ENCODE measurements around the gene PKIB.

The PKIB gene

GRCh38 chr6:122730334-122730733 is 120.1 kb downstream of the PKIB start:
- no peak for TF ChIP-seq CTCF (IDR thresholded peaks at IDR 0.05; ENCODE audit: insufficient read depth, low read depth, low read length, missing control alignments)
- no peak for DNase-seq (ENCODE audit: low read depth)
- H3K4me3 ChIP-seq (ENCODE audit: low read depth, low read length) = no peak overlapping the region

DNA sequence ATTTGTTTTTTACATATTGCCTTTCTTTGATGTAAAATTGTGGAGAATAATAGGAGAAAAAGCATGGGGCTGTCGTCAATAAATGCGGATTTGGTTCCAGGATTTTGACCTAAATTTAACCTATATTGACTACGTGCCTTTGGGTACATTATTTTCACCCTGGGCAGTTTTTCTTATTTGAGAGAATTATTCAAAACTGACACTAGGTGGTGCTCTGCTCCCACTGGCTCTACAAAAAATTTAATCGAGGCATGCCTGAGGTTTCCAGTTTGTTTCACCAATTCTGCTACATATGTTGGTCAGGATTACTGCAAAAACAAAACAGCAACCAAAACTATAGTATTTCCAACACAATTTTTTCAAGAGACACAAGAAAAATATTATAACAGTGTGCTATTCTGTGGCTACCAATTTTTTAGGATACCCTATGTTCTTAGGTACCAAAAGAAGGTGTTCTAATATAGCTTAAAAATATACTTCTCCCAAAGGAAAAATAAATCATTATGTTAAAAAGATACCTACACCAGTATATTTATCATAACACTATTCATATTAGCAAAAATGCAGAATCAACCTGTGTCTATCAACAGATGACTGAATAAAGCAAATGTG is 120.7 kb downstream of the PKIB start:
- peak; percentile 65 for TF ChIP-seq CTCF (IDR thresholded peaks at IDR 0.05; ENCODE audit: insufficient read depth, low read depth, low read length, missing control alignments)
- H3K4me3 ChIP-seq (ENCODE audit: low read depth, low read length) = no peak overlapping the region
- peak; percentile 33 for DNase-seq (ENCODE audit: low read depth)

DNA sequence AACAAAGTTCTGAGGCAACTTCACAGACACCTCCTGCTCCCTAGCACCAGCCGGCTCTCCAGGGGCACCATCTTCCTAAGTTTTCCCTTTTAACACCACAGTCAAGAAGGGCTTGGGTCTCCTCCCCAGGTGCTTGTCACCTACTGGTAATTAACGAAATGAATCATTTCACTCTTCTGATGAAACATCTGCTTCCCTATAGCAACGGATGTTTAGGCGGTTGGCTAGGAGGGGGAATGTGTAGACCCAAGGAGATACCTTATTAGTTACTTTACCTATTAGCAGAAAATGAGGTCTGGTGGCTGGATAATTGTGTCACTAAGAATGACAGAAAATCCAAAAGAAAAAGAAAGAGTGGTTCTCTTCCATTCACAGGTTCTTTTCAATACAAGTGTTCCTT is 123.1 kb downstream of the PKIB start:
- TF ChIP-seq CTCF (IDR thresholded peaks at IDR 0.05; ENCODE audit: insufficient read depth, low read depth, low read length, missing control alignments) = no peak
- H3K4me3 ChIP-seq (ENCODE audit: low read depth, low read length) = no peak overlapping the region
- DNase-seq (ENCODE audit: low read depth) = no peak

- no peak for TF ChIP-seq CTCF (IDR thresholded peaks at IDR 0.05; ENCODE audit: insufficient read depth, low read depth, low read length, missing control alignments)
- no peak overlapping the region for H3K4me3 ChIP-seq (ENCODE audit: low read depth, low read length)
- DNase-seq (ENCODE audit: low read depth) = no peak
Observed at GRCh38 chr6:122734529-122735395, 124.6 kb downstream of the PKIB start.

DNA sequence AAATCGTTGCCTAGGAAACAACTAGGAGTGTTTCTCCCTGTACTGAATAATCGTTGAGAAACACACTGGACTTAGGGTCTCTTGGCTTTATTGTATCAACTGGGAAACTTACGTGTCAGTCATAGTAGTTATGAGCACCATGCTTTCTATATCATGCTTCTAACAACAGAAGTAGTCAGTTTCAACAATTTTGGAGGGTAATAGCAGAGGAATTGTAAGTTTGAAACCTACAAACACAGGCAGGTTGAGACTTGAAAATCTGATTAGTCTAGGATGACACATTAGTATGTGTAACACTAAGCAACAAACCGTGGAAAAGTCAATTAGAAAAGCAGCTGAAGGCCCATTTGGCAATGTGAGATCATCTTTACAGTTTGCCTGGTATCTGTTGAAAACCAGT is 125.4 kb downstream of the PKIB start:
- TF ChIP-seq CTCF (IDR thresholded peaks at IDR 0.05; ENCODE audit: insufficient read depth, low read depth, low read length, missing control alignments) = no peak
- no peak for DNase-seq (ENCODE audit: low read depth)
- H3K4me3 ChIP-seq (ENCODE audit: low read depth, low read length) = no peak overlapping the region

DNA sequence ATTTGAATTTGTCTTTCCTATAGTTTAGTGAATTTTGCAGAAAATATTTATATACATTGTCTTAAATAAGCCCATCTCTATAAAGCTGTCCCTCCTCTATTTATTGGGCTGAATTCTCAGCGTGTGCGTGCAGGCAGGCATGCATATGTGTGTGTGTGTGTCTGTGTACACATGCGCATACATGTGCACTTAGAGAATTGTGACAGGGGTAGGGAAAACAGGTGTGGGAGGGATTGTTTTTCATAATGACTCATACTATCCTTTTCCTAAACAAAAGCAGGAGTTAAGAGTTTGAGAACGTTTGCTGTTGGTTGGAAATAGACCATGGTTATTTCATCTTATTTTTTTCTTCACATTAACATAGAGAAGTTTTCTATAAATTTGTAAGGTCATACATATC is 126.0 kb downstream of the PKIB start:
- no peak for DNase-seq (ENCODE audit: low read depth)
- no peak overlapping the region for H3K4me3 ChIP-seq (ENCODE audit: low read depth, low read length)
- TF ChIP-seq CTCF (IDR thresholded peaks at IDR 0.05; ENCODE audit: insufficient read depth, low read depth, low read length, missing control alignments) = no peak
